CD4-positive, CD25-positive, alpha-beta regulatory T cell (primary cell): ENCODE results near the gene FGF12. TPM values are rescaled to one million over a fixed set of nuclear protein-coding genes. Genes with fewer than 3 reads are reported as not detected.
A peak's percentile ranks its signal among the peaks of the same experiment; 100 is the strongest.

Experiments used
- ATAC-seq, 2 donors: fragments of 150-1000 bp; cut with Tn5 transposase; one replicate each; pipeline ENCODE4 v1.10.0; 2021; ENCODE audit warnings: low read depth in 2 of 2, moderate number of reproducible peaks in 2 of 2, moderate library complexity in 1 of 2
- DNase-seq, 3 donors: peaks; one replicate each; pipeline versions ENCODE4 v3.0.0 to v3.0.0-alpha.2; 2012 to 2022; ENCODE audit warnings: mixed read lengths in 1 of 3
- H3K27ac ChIP-seq: one replicate; pipeline ENCODE4 v1.7.0; 2013; ENCODE audit warnings: mild to moderate bottlenecking, low read length; ENCODE audit not compliant: insufficient read depth, poor library complexity, severe bottlenecking
- H3K27me3 ChIP-seq: one replicate; pipeline ENCODE4 v1.7.0; 2013; ENCODE audit warnings: low read length; ENCODE audit not compliant: control insufficient read depth, insufficient read depth
- H3K36me3 ChIP-seq: one replicate; pipeline ENCODE4 v1.7.0; 2013; ENCODE audit warnings: mild to moderate bottlenecking, low read length, moderate library complexity; ENCODE audit not compliant: control insufficient read depth, insufficient read depth
- H3K4me1 ChIP-seq: 2 replicates; pipeline ENCODE4 v1.7.0; 2013; ENCODE audit warnings: mild to moderate bottlenecking, low read length; ENCODE audit not compliant: insufficient read depth, control insufficient read depth, poor library complexity, severe bottlenecking
- H3K4me3 ChIP-seq: one replicate; pipeline ENCODE4 v1.7.0; 2013; ENCODE audit warnings: low read depth, mild to moderate bottlenecking, low read length, moderate library complexity
- H3K9me3 ChIP-seq, 2 experiments: 1 replicate in 1 of 2; 2 replicates in 1 of 2; pipeline ENCODE4 v1.7.0; 2013; ENCODE audit warnings: low read length in 2 of 2, mild to moderate bottlenecking in 1 of 2, moderate library complexity in 1 of 2; ENCODE audit not compliant: control insufficient read depth in 2 of 2
- H3K27ac Mint-ChIP-seq, 3 donors: one replicate each; pipeline ENCODE4 v1.8.0; 2020 to 2022; ENCODE audit warnings: mild to moderate bottlenecking in 3 of 3, mixed read lengths in 3 of 3, moderate library complexity in 2 of 3
- H3K27me3 Mint-ChIP-seq: one replicate; pipeline ENCODE4 v1.8.0; 2022; ENCODE audit warnings: mild to moderate bottlenecking, mixed read lengths
- H3K36me3 Mint-ChIP-seq: one replicate; pipeline ENCODE4 v1.8.0; 2020; ENCODE audit warnings: mixed read lengths
- H3K4me1 Mint-ChIP-seq, 4 donors: one replicate each; pipeline ENCODE4 v1.8.0; 2020 to 2022; ENCODE audit warnings: mixed read lengths in 4 of 4, mild to moderate bottlenecking in 1 of 4
- H3K4me3 Mint-ChIP-seq, 4 donors: one replicate each; pipeline ENCODE4 v1.8.0; 2020 to 2022; ENCODE audit warnings: mild to moderate bottlenecking in 4 of 4, mixed read lengths in 4 of 4, moderate library complexity in 3 of 4
- H3K9me3 Mint-ChIP-seq, 7 donors: one replicate each; pipeline ENCODE4 v1.8.0; 2020 to 2022; ENCODE audit warnings: mixed read lengths in 7 of 7, mild to moderate bottlenecking in 3 of 7, moderate library complexity in 2 of 7
- polyA plus RNA-seq, 4 donors: library from polyadenylated mRNA; unstranded; fragments of 300-500 nt; fragmentation: Illumina TruSeq; gene quantifications; one replicate each; pipeline ENCODE4 v1.2.3, GENCODE V29; 2021
- total RNA-seq: library from RNA; stranded (reverse); gene quantifications from one replicate; pipeline ENCODE4 v1.2.3, GENCODE V29; 2022

FGF12 gene
- total and polyA plus RNA-seq, 5 donors from 2014 or later, result not detected

- Mint-ChIP-seq H3K36me3 (no peaks in the 10 kb centered on the region), H3K27ac (no peak overlapping the region), H3K27me3 (peaks cover 33% of the 10 kb centered on the region), H3K9me3 (peaks cover 0 to 8% (median 4%) of the 10 kb centered on the region in 7 donors), H3K4me3 (peak overlapping the region in 1 of 4 donors; percentile 76), H3K4me1 (peaks cover 0 to 4% (median 2%) of the 10 kb centered on the region in 4 donors)
- no peak for ATAC-seq
- H3K27ac ChIP-seq, result no peak overlapping the region
- no peaks in the 10 kb centered on the region for H3K4me1 ChIP-seq
- H3K9me3 ChIP-seq, result no peaks in the 10 kb centered on the region
- no peak overlapping the region for H3K4me3 ChIP-seq
- DNase-seq, result no peak
- H3K36me3 ChIP-seq, result no peaks in the 10 kb centered on the region
- H3K27me3 ChIP-seq, result peaks cover 4% of the 10 kb centered on the region
Observed at GRCh38 chr3:192514081-192514753, 213.1 kb downstream of the FGF12 start.

GRCh38 chr3:192505731-192506130 is 221.6 kb downstream of the FGF12 start:
- H3K4me1 ChIP-seq, result no peaks in the 10 kb centered on the region
- Mint-ChIP-seq H3K27ac (no peak overlapping the region), H3K4me1 (no peaks in the 10 kb centered on the region), H3K36me3 (no peaks in the 10 kb centered on the region), H3K9me3 (peaks cover 0 to 5% (median 0%) of the 10 kb centered on the region in 7 donors), H3K4me3 (no peak overlapping the region), H3K27me3 (no peaks in the 10 kb centered on the region)
- H3K27ac ChIP-seq, result no peak overlapping the region
- H3K4me3 ChIP-seq, result no peak overlapping the region
- no peaks in the 10 kb centered on the region for H3K36me3 ChIP-seq
- no peaks in the 10 kb centered on the region for H3K27me3 ChIP-seq
- ATAC-seq, result no peak
- DNase-seq, result no peak
- no peaks in the 10 kb centered on the region for H3K9me3 ChIP-seq

GRCh38 chr3:192501401-192501800 is 225.9 kb downstream of the FGF12 start:
- H3K27me3 ChIP-seq, result no peaks in the 10 kb centered on the region
- no peak for DNase-seq
- ATAC-seq, result no peak
- no peak overlapping the region for H3K27ac ChIP-seq
- no peaks in the 10 kb centered on the region for H3K9me3 ChIP-seq
- Mint-ChIP-seq H3K4me1 (no peaks in the 10 kb centered on the region), H3K4me3 (no peak overlapping the region), H3K27ac (no peak overlapping the region), H3K9me3 (no peaks in the 10 kb centered on the region), H3K36me3 (no peaks in the 10 kb centered on the region), H3K27me3 (no peaks in the 10 kb centered on the region)
- H3K4me3 ChIP-seq, result no peak overlapping the region
- no peaks in the 10 kb centered on the region for H3K4me1 ChIP-seq
- no peaks in the 10 kb centered on the region for H3K36me3 ChIP-seq

- ATAC-seq, result no peak
- no peaks in the 10 kb centered on the region for H3K4me1 Mint-ChIP-seq
- Histone ChIP-seq H3K27ac (no peak overlapping the region), H3K4me3 (no peak overlapping the region), H3K36me3 (no peaks in the 10 kb centered on the region), H3K27me3 (no peaks in the 10 kb centered on the region), H3K4me1 (no peaks in the 10 kb centered on the region), H3K9me3 (no peaks in the 10 kb centered on the region)
- H3K27ac Mint-ChIP-seq, result no peak overlapping the region
- H3K4me3 Mint-ChIP-seq, result no peak overlapping the region
- DNase-seq, result no peak
- no peaks in the 10 kb centered on the region for H3K9me3 Mint-ChIP-seq
- no peaks in the 10 kb centered on the region for H3K27me3 Mint-ChIP-seq
- no peaks in the 10 kb centered on the region for H3K36me3 Mint-ChIP-seq
Observed at GRCh38 chr3:192496905-192497587, 230.3 kb downstream of the FGF12 start.

GRCh38 chr3:192494174-192494573 is 233.2 kb downstream of the FGF12 start:
- Mint-ChIP-seq H3K27me3 (no peaks in the 10 kb centered on the region), H3K36me3 (no peaks in the 10 kb centered on the region), H3K9me3 (no peaks in the 10 kb centered on the region), H3K4me1 (no peaks in the 10 kb centered on the region), H3K4me3 (no peak overlapping the region), H3K27ac (peak overlapping the region in 1 of 3 donors; percentile 61)
- Histone ChIP-seq H3K9me3 (no peaks in the 10 kb centered on the region), H3K4me3 (no peak overlapping the region), H3K27ac (no peak overlapping the region), H3K4me1 (no peaks in the 10 kb centered on the region), H3K36me3 (no peaks in the 10 kb centered on the region), H3K27me3 (no peaks in the 10 kb centered on the region)
- ATAC-seq (no peak), DNase-seq (no peak)

DNA sequence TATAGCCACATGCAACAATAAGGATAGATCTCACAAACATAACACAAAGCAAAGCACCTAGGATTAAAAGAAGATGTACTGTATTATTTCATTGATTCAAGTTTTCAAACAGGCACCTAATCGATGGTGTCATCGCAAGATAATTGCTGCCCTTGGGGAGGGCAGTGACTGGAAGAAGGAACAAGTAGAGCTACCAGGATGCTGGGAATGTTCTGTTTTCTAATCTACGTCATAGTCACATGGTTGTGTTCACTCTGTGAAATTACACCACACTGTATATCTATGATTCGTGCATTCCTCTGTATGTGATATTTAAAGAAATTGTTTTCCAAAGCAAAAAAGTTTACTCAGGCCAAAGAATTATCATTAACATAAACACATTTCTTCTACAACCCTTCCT is 236.6 kb downstream of the FGF12 start:
- Mint-ChIP-seq H3K27ac (no peak overlapping the region), H3K4me1 (no peaks in the 10 kb centered on the region), H3K4me3 (no peak overlapping the region), H3K36me3 (no peaks in the 10 kb centered on the region), H3K9me3 (peaks cover 0 to 3% (median 0%) of the 10 kb centered on the region in 7 donors), H3K27me3 (no peaks in the 10 kb centered on the region)
- Histone ChIP-seq H3K4me1 (no peaks in the 10 kb centered on the region), H3K4me3 (no peak overlapping the region), H3K27me3 (no peaks in the 10 kb centered on the region), H3K27ac (no peak overlapping the region), H3K36me3 (no peaks in the 10 kb centered on the region), H3K9me3 (no peaks in the 10 kb centered on the region)
- no peak for DNase-seq
- ATAC-seq, result no peak

- Mint-ChIP-seq H3K4me3 (no peak overlapping the region), H3K27ac (no peak overlapping the region), H3K36me3 (no peaks in the 10 kb centered on the region), H3K9me3 (peaks cover 0 to 3% (median 0%) of the 10 kb centered on the region in 7 donors), H3K27me3 (no peaks in the 10 kb centered on the region), H3K4me1 (no peaks in the 10 kb centered on the region)
- no peaks in the 10 kb centered on the region for H3K4me1 ChIP-seq
- no peak overlapping the region for H3K4me3 ChIP-seq
- no peak overlapping the region for H3K27ac ChIP-seq
- H3K36me3 ChIP-seq, result no peaks in the 10 kb centered on the region
- no peaks in the 10 kb centered on the region for H3K9me3 ChIP-seq
- ATAC-seq, result no peak
- DNase-seq, result no peak
- no peaks in the 10 kb centered on the region for H3K27me3 ChIP-seq
Observed at GRCh38 chr3:192489579-192489978, 237.8 kb downstream of the FGF12 start.

DNA sequence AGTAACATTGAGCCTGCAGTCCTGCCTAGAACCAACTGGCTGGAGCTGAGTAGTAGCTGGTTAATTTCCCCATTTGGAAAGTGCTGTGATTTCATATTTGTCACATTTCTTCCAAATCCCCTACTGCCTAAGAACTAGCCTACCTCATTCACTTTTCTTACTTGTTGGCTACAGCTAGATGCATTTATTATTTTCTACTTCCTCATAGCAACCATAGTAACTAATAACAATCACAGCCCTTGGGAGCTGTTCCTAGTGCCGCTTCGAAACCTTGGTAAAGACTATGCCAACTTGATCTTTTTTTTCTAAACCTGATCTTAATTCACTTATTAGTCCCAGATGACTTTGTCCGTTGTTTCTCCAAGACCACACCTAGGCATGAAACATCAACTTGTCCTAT is 240.3 kb downstream of the FGF12 start:
- H3K36me3 Mint-ChIP-seq, result no peaks in the 10 kb centered on the region
- no peak overlapping the region for H3K27ac Mint-ChIP-seq
- H3K36me3 ChIP-seq, result no peaks in the 10 kb centered on the region
- H3K27me3 ChIP-seq, result no peaks in the 10 kb centered on the region
- peaks cover 0 to 3% (median 0%) of the 10 kb centered on the region in 7 donors for H3K9me3 Mint-ChIP-seq
- no peak for DNase-seq
- no peaks in the 10 kb centered on the region for H3K4me1 Mint-ChIP-seq
- H3K4me3 Mint-ChIP-seq, result no peak overlapping the region
- H3K27me3 Mint-ChIP-seq, result no peaks in the 10 kb centered on the region
- H3K27ac ChIP-seq, result no peak overlapping the region
- H3K4me3 ChIP-seq, result no peak overlapping the region
- no peaks in the 10 kb centered on the region for H3K9me3 ChIP-seq
- no peaks in the 10 kb centered on the region for H3K4me1 ChIP-seq
- no peak for ATAC-seq
